ENCODE results near the gene PRKCA. TPM values are rescaled to one million over a fixed set of nuclear protein-coding genes. Genes with fewer than 3 reads are reported as not detected.

PRKCA gene
- total and polyA plus RNA-seq, 2 donors (not counting 3 experiments of a cell fraction or from before 2014, with no cell fraction given): 7.5 to 34.2 TPM

GRCh38 chr17:66638707-66639479 is 336.5 kb downstream of the PRKCA start:
- no peaks in the 10 kb centered on the region for H3K36me3 ChIP-seq (ENCODE audit: control insufficient read depth in 2 of 2, extremely low read depth in 1 of 2, insufficient read depth in 2 of 2, low read length in 2 of 2)
- dilution Hi-C loops (cut with MboI; ENCODE audit: extremely low pct_ligation_motif_present, low sequenced_read_pairs) (no loop called here), intact Hi-C loops (cut with micrococcal nuclease) (no loop called here)
- H3K4me3 ChIP-seq (replicated peaks in 1 of 3; ENCODE audit: insufficient read depth in 1 of 3, low read depth in 1 of 3, low read length in 3 of 3): no peak overlapping the region
- DNase-seq (ENCODE audit: low read depth, low spot score) (no peak), FAIRE-seq (no peak)
- H3K27ac ChIP-seq (ENCODE audit: insufficient read depth, low read depth, low read length): no peak overlapping the region
- CTCF ChIA-PET: interaction anchor here (0.8 kb wide), 1 partner anchor 12 kb away, joined by 3 read pairs; no protein-coding TSS in a partner anchor
- TF ChIP-seq JUN (IDR thresholded peaks at IDR 0.05; ENCODE audit: borderline replicate concordance, insufficient read depth, insufficient read length, low read depth) (no peak), CTCF (IDR thresholded peaks at IDR 0.05; ENCODE audit: extremely low read depth in 1 of 2, insufficient read depth in 1 of 2, low read depth in 1 of 2, low read length in 2 of 2) (no peak)
- H4K20me1 ChIP-seq (replicated peaks; ENCODE audit: control insufficient read depth, extremely low read depth, insufficient read depth, low read length): no peaks in the 10 kb centered on the region
- H3K9me1 ChIP-seq (replicated peaks; ENCODE audit: control insufficient read depth, extremely low read depth, insufficient read depth, low read length): no peaks in the 10 kb centered on the region
- POLR2A ChIA-PET: no interaction called here
- no peaks in the 10 kb centered on the region for H3K9me3 ChIP-seq (replicated peaks; ENCODE audit: control insufficient read depth, insufficient read depth, low read length)
- no peaks in the 10 kb centered on the region for H3K79me2 ChIP-seq (ENCODE audit: control insufficient read depth, insufficient read depth, low read length)
- H2AFZ ChIP-seq (ENCODE audit: low read depth, low read length): no peak overlapping the region
- H3K27me3 ChIP-seq (ENCODE audit: control insufficient read depth in 2 of 2, insufficient read depth in 2 of 2, low read length in 2 of 2): no peaks in the 10 kb centered on the region
- no TSS peak for BruUV-seq (replicated peaks)
- H3K4me1 ChIP-seq (ENCODE audit: control insufficient read depth, extremely low read depth, insufficient read depth, low read length): no peaks in the 10 kb centered on the region
- H3K4me2 ChIP-seq (ENCODE audit: insufficient read depth, low read length): no peak overlapping the region
- H3K9ac ChIP-seq (replicated peaks; ENCODE audit: extremely low read depth, insufficient read depth, low read length): no peak overlapping the region

- H3K27me3 ChIP-seq (ENCODE audit: control insufficient read depth in 2 of 2, insufficient read depth in 2 of 2, low read length in 2 of 2): no peaks in the 10 kb centered on the region
- no peaks in the 10 kb centered on the region for H3K9me3 ChIP-seq (replicated peaks; ENCODE audit: control insufficient read depth, insufficient read depth, low read length)
- no peak for TF ChIP-seq POLR2A (IDR thresholded peaks at IDR 0.05; ENCODE audit: low read depth, low read length)
- no peak for TF ChIP-seq JUN (IDR thresholded peaks at IDR 0.05; ENCODE audit: borderline replicate concordance, insufficient read depth, insufficient read length, low read depth)
- no peak for TF ChIP-seq MYC (IDR thresholded peaks at IDR 0.05; ENCODE audit: low read depth, low read length)
- TF ChIP-seq FOS (IDR thresholded peaks at IDR 0.05; ENCODE audit: borderline replicate concordance, insufficient read depth, low read length): no peak
- no peak for TF ChIP-seq GATA2 (IDR thresholded peaks at IDR 0.05; ENCODE audit: insufficient read depth, insufficient read length, low read depth, low read length)
- FAIRE-seq (no peak), DNase-seq (ENCODE audit: low read depth, low spot score) (no peak)
- ChIA-PET CTCF (no interaction called here), POLR2A (no interaction called here)
- H3K79me2 ChIP-seq (ENCODE audit: control insufficient read depth, insufficient read depth, low read length): no peaks in the 10 kb centered on the region
- H4K20me1 ChIP-seq (replicated peaks; ENCODE audit: control insufficient read depth, extremely low read depth, insufficient read depth, low read length): no peaks in the 10 kb centered on the region
- H3K4me1 ChIP-seq (ENCODE audit: control insufficient read depth, extremely low read depth, insufficient read depth, low read length): no peaks in the 10 kb centered on the region
- H3K4me3 ChIP-seq (replicated peaks in 1 of 3; ENCODE audit: insufficient read depth in 1 of 3, low read depth in 1 of 3, low read length in 3 of 3): no peak overlapping the region
- no peaks in the 10 kb centered on the region for H3K36me3 ChIP-seq (ENCODE audit: control insufficient read depth in 2 of 2, extremely low read depth in 1 of 2, insufficient read depth in 2 of 2, low read length in 2 of 2)
- H3K9ac ChIP-seq (replicated peaks; ENCODE audit: extremely low read depth, insufficient read depth, low read length): no peak overlapping the region
- intact Hi-C loops (cut with micrococcal nuclease) (no loop called here), dilution Hi-C loops (cut with MboI; ENCODE audit: extremely low pct_ligation_motif_present, low sequenced_read_pairs) (no loop called here)
- H2AFZ ChIP-seq (ENCODE audit: low read depth, low read length): no peak overlapping the region
- H3K27ac ChIP-seq (ENCODE audit: insufficient read depth, low read depth, low read length): no peak overlapping the region
- H3K4me2 ChIP-seq (ENCODE audit: insufficient read depth, low read length): no peak overlapping the region
- BruUV-seq (replicated peaks): no TSS peak
- no peaks in the 10 kb centered on the region for H3K9me1 ChIP-seq (replicated peaks; ENCODE audit: control insufficient read depth, extremely low read depth, insufficient read depth, low read length)
Measured at GRCh38 chr17:66643815-66644710, 341.6 kb downstream of the PRKCA start.

Measured in endothelial cell of umbilical vein (primary cell).